Colonic mucosa (tissue), 2 donors: ENCODE measurements around the gene MRPL10. TPM values are rescaled to one million over a fixed set of nuclear protein-coding genes. Genes with fewer than 3 reads are reported as not detected.

ENCODE experiments used
- total RNA-seq, 2 donors: library from RNA; stranded (reverse); fragmentation: NEBNext Ultra II Directional in 1 of 2; extraction: Animal tissue kit (Norgen Biotek cat#: 25700) in 1 of 2; gene quantifications; one replicate each; pipeline ENCODE4 v1.2.1, GENCODE V29; 2021
- donor health status: DM: no; HTN: no; CAD: no.
- donor health status: DM: no; HTN: no; CAD: no.

The MRPL10 gene
- total RNA-seq, 2 donors from 2014 or later, result 32.2 to 50.8 TPM

Other genes with a start within 250 kb of the MRPL10 start
- 100 to 1,000 TPM; 247 to 356 TPM for gene KPNB1, start 181.6 kb downstream of the MRPL10 start, total RNA-seq
- gene TBKBP1, start 137.4 kb downstream of the MRPL10 start, total RNA-seq, result 1 to 10 TPM; 1.3 to 2.9 TPM
- gene TBX21, start 98.3 kb downstream of the MRPL10 start, total RNA-seq, result under 1 TPM; 0.40 to 0.49 TPM
- 10 to 100 TPM; 34.8 to 93.6 TPM for gene OSBPL7, start 9.7 kb downstream of the MRPL10 start, total RNA-seq
- under 1 TPM; 0.20 to 0.21 TPM for gene LRRC46, start 129 bp upstream of the MRPL10 start, total RNA-seq
- 10 to 100 TPM; 36.8 to 40.0 TPM for gene SCRN2, start 9.7 kb upstream of the MRPL10 start, total RNA-seq
- gene SP6, start 19.6 kb upstream of the MRPL10 start, total RNA-seq, result 1 to 10 TPM; 8.7 to 8.8 TPM
- 10 to 100 TPM; 18.1 to 21.6 TPM for gene SP2, start 64.7 kb upstream of the MRPL10 start, total RNA-seq
- gene PNPO, start 110.0 kb upstream of the MRPL10 start, total RNA-seq, result 10 to 100 TPM; 18.1 to 70.5 TPM
- 100 to 1,000 TPM; 223 to 259 TPM for gene PRR15L, start 126.3 kb upstream of the MRPL10 start, total RNA-seq
- gene CDK5RAP3, start 139.6 kb upstream of the MRPL10 start, total RNA-seq, result 100 to 1,000 TPM; 131 to 172 TPM
- gene COPZ2, start 206.3 kb upstream of the MRPL10 start, total RNA-seq, result 1 to 10 TPM; 4.3 to 9.9 TPM
- 100 to 1,000 TPM; 158 to 264 TPM for gene NFE2L1, start 216.8 kb upstream of the MRPL10 start, total RNA-seq